H1 (cell line): ENCODE results near the gene TRIB2. TPM values are rescaled to one million over a fixed set of nuclear protein-coding genes. Genes with fewer than 3 reads are reported as not detected.

ENCODE experiments used
- CTCF ChIA-PET: fragments of 300-600 bp; sonication (Branson Sonifier 250); formaldehyde crosslinking; loops from one replicate; lab custom pipeline; 2021; ENCODE audit not compliant: partially characterized antibody; lab: Charles Lee
- POLR2A ChIA-PET: fragments of 300-600 bp; sonication (Branson Sonifier 250); formaldehyde crosslinking; loops from one replicate; lab custom pipeline; 2021; ENCODE audit warnings: inconsistent platforms; ENCODE audit not compliant: partially characterized antibody; lab: Charles Lee
- DNase-seq, 2 experiments: peaks; one replicate each; pipeline versions ENCODE4 v3.0.0 to v3.0.0-alpha.2; 2010 to 2022; ENCODE audit warnings: low spot score in 2 of 2, low read depth in 1 of 2, mixed read lengths in 1 of 2
- FAIRE-seq: peaks from 2 replicates; lab custom pipeline; 2011; peaks lifted over from hg19 to GRCh38; lab: Jason Lieb, UNC
- H2AFZ ChIP-seq: 2 replicates; pipeline ENCODE4 v1.8.1; 2012; ENCODE audit warnings: low read length, inconsistent platforms
- H2AK5ac ChIP-seq: 2 replicates; pipeline ENCODE4 v1.6.1; 2013; ENCODE audit warnings: low read depth, low read length
- H2BK120ac ChIP-seq: replicated peaks from 2 replicates; pipeline ENCODE3; 2013; ENCODE audit warnings: low read depth, low read length, inconsistent platforms
- H2BK12ac ChIP-seq: 2 replicates; pipeline ENCODE4 v1.6.1; 2013; ENCODE audit warnings: low read depth, low read length
- H2BK15ac ChIP-seq: 2 replicates; pipeline ENCODE4 v1.6.1; 2013; ENCODE audit warnings: low read length
- H2BK20ac ChIP-seq: 2 replicates; pipeline ENCODE4 v1.6.1; 2013; ENCODE audit warnings: low read length
- H2BK5ac ChIP-seq: 2 replicates; pipeline ENCODE4 v1.6.1; 2013; ENCODE audit warnings: low read depth, low read length
- H3K14ac ChIP-seq: 2 replicates; pipeline ENCODE4 v1.6.1; 2013; ENCODE audit warnings: inconsistent platforms; ENCODE audit not compliant: insufficient read length
- H3K18ac ChIP-seq: 2 replicates; pipeline ENCODE4 v1.6.1; 2013; ENCODE audit warnings: low read length; ENCODE audit errors: extremely low read depth
- H3K23ac ChIP-seq: 2 replicates; pipeline ENCODE4 v1.6.1; 2013; ENCODE audit warnings: inconsistent platforms; ENCODE audit not compliant: insufficient read length
- H3K23me2 ChIP-seq: 2 replicates; pipeline ENCODE4 v1.6.1; 2013; ENCODE audit warnings: low read depth, low read length
- H3K27ac ChIP-seq: 2 replicates; pipeline ENCODE4 v1.6.1; 2011; ENCODE audit warnings: low read depth, low read length, inconsistent platforms
- H3K27me3 ChIP-seq, 4 experiments: replicated peaks in 1 of 4; 1 replicate in 1 of 4; 2 replicates in 3 of 4; pipeline versions ENCODE4 v1.6.1 to v1.8.1; 2011 to 2013; ENCODE audit warnings: low read length in 3 of 4, mild to moderate bottlenecking in 3 of 4, inconsistent platforms in 2 of 4, mixed read lengths in 2 of 4, moderate library complexity in 1 of 4; ENCODE audit not compliant: control insufficient read depth in 3 of 4, insufficient read depth in 3 of 4; ENCODE audit errors: extremely low read depth in 1 of 4
- H3K36me3 ChIP-seq, 4 experiments: 2 replicates each; pipeline versions ENCODE4 v1.6.1 to v1.8.1; 2011 to 2013; ENCODE audit warnings: mild to moderate bottlenecking in 4 of 4, low read length in 3 of 4, moderate library complexity in 2 of 4, control low read depth in 1 of 4, inconsistent platforms in 1 of 4; ENCODE audit not compliant: insufficient read depth in 4 of 4, control insufficient read depth in 2 of 4
- H3K4ac ChIP-seq: replicated peaks from 2 replicates; pipeline ENCODE3; 2013; ENCODE audit warnings: low read length, low read depth, mixed read lengths, inconsistent platforms; ENCODE audit not compliant: insufficient read length
- H3K4me1 ChIP-seq, 4 experiments: replicated peaks in 1 of 4; 1 replicate in 1 of 4; 2 replicates in 3 of 4; pipeline versions ENCODE4 v1.6.1 to v1.8.1; 2011 to 2013; ENCODE audit warnings: low read length in 3 of 4, inconsistent platforms in 2 of 4, mixed read lengths in 1 of 4; ENCODE audit not compliant: insufficient read depth in 4 of 4, control insufficient read depth in 3 of 4
- H3K4me2 ChIP-seq, 2 experiments: 2 replicates each; pipeline versions ENCODE4 v1.6.1 to v1.8.1; 2011 to 2013; ENCODE audit warnings: low read depth in 2 of 2, low read length in 2 of 2, control low read depth in 1 of 2, inconsistent platforms in 1 of 2, mild to moderate bottlenecking in 1 of 2; ENCODE audit not compliant: insufficient read depth in 1 of 2
- H3K4me3 ChIP-seq, 4 experiments: fragments of 200-600, 300-600 bp in 1 of 4; sonication (generic), shearing (Covaris generic), sonication (Bioruptor Twin) in 1 of 4; 2 replicates each; pipeline versions ENCODE4 v1.5.1 to v1.8.1; 2011 to 2016; ENCODE audit warnings: low read length in 4 of 4, low read depth in 3 of 4, control low read depth in 2 of 4, inconsistent platforms in 2 of 4, mild to moderate bottlenecking in 2 of 4, mixed read lengths in 1 of 4, moderate library complexity in 1 of 4; ENCODE audit not compliant: insufficient read depth in 2 of 4; ENCODE audit errors: extremely low read depth in 1 of 4
- H3K56ac ChIP-seq: replicated peaks from 2 replicates; pipeline ENCODE3; 2013; ENCODE audit warnings: low read depth, mild to moderate bottlenecking, mixed read lengths, low read length, inconsistent platforms; ENCODE audit not compliant: insufficient read length
- H3K79me1 ChIP-seq: 2 replicates; pipeline ENCODE4 v1.6.1; 2013; ENCODE audit warnings: low read depth, low read length, control low read depth
- H3K79me2 ChIP-seq, 2 experiments: 2 replicates each; pipeline versions ENCODE4 v1.6.1 to v1.8.1; 2012 to 2013; ENCODE audit warnings: low read length in 2 of 2, mild to moderate bottlenecking in 2 of 2, inconsistent platforms in 1 of 2; ENCODE audit not compliant: insufficient read depth in 2 of 2, control insufficient read depth in 1 of 2
- H3K9ac ChIP-seq, 4 experiments: replicated peaks in 1 of 4; 1 replicate in 1 of 4; 2 replicates in 3 of 4; pipeline versions ENCODE4 v1.6.1 to v1.8.1; 2011 to 2013; ENCODE audit warnings: low read depth in 3 of 4, low read length in 3 of 4, control low read depth in 2 of 4, mild to moderate bottlenecking in 2 of 4, moderate library complexity in 2 of 4, inconsistent platforms in 1 of 4; ENCODE audit errors: extremely low read depth in 1 of 4
- H3K9me3 ChIP-seq, 2 experiments: 2 replicates each; pipeline versions ENCODE4 v1.6.1 to v1.8.1; 2012 to 2013; ENCODE audit warnings: mild to moderate bottlenecking in 2 of 2, moderate library complexity in 2 of 2, control low read depth in 1 of 2, inconsistent platforms in 1 of 2, low read depth in 1 of 2, low read length in 1 of 2, mixed read lengths in 1 of 2; ENCODE audit not compliant: insufficient read depth in 2 of 2
- H4K20me1 ChIP-seq, 2 experiments: replicated peaks in 1 of 2; 2 replicates each; pipeline versions ENCODE3 to v1.8.1; 2011 to 2013; ENCODE audit warnings: inconsistent platforms in 2 of 2, low read length in 2 of 2, mild to moderate bottlenecking in 1 of 2; ENCODE audit not compliant: insufficient read depth in 2 of 2, control insufficient read depth in 1 of 2
- H4K5ac ChIP-seq: 2 replicates; pipeline ENCODE4 v1.6.1; 2013; ENCODE audit warnings: low read length, low read depth, mixed read lengths, inconsistent platforms; ENCODE audit not compliant: insufficient read length
- H4K8ac ChIP-seq: 2 replicates; pipeline ENCODE4 v1.8.0; 2013; ENCODE audit warnings: mild to moderate bottlenecking, moderate library complexity, low read length, inconsistent platforms; ENCODE audit not compliant: insufficient read depth; ENCODE audit errors: extremely low read depth
- H4K91ac ChIP-seq: replicated peaks from 2 replicates; pipeline ENCODE3; 2013; ENCODE audit warnings: low read length, mixed read lengths, inconsistent platforms; ENCODE audit not compliant: insufficient read length
- JUN ChIP-seq: IDR thresholded peaks from 2 replicates; pipeline ENCODE4 v1.6.1; 2011; ENCODE audit warnings: low read depth, mild to moderate bottlenecking, improper control_type of control experiment, low read length
- WGBS, 2 experiments: shearing (Covaris generic) in 1 of 2; methylation state at CpG; one replicate each; pipeline versions ENCODE4 v1.1.6 to v1.1.7; 2013 to 2015; ENCODE audit warnings: low lambda C conversion rate in 2 of 2, mixed read lengths in 2 of 2, inconsistent platforms in 1 of 2, low coverage in 1 of 2, missing lambda C conversion rate in 1 of 2; ENCODE audit not compliant: insufficient replicate concordance in 2 of 2, insufficient coverage in 1 of 2, insufficient read length in 1 of 2; ENCODE audit errors: extremely low coverage in 1 of 2, missing lambda C conversion rate in 1 of 2; 5-methylcytosine and 5-hydroxymethylcytosine counted together
- polyA plus RNA-seq, 7 experiments: library from polyadenylated mRNA; depleted of rRNA in 3 of 7; stranded (reverse) in 5 of 7; unstranded in 2 of 7; fragments of >200 nt in 5 of 7; fragments of 200-250 nt in 2 of 7; gene quantifications; 1 replicate in 5 of 7; 2 replicates in 1 of 7; 4 replicates in 1 of 7; pipeline versions ENCODE4 v1.2.1 to v1.2.3, GENCODE V29; 2011 to 2013; ENCODE audit warnings: missing spikeins in 2 of 7, mixed read lengths in 2 of 7
- total RNA-seq: library from RNA; stranded (reverse); fragmentation: NEBNext Ultra II Directional; extraction: Animal tissue kit (Norgen Biotek cat#: 25700); gene quantifications from 2 replicates; pipeline ENCODE4 v1.2.1, GENCODE V29; 2021

The TRIB2 gene
- total and polyA plus RNA-seq, 2 of the 8 experiments (the other 6 are each of a cell fraction or from before 2014, with no cell fraction given) = 40.8 to 57.0 TPM

GRCh38 chr2:12750166-12750905, 33.6 kb downstream of the TRIB2 start:
- no peak for DNase-seq
- no peak overlapping the region for H2BK120ac ChIP-seq
- H4K20me1 ChIP-seq = no peaks in the 10 kb centered on the region
- no peak overlapping the region for H2AK5ac ChIP-seq
- no peaks in the 10 kb centered on the region for H3K79me2 ChIP-seq
- no peaks in the 10 kb centered on the region for H3K23me2 ChIP-seq
- H4K8ac ChIP-seq = no peak overlapping the region
- peaks cover 0 to 3% of the 10 kb centered on the region in 2 experiments; a peak in 1 of 4 replicates for H3K9me3 ChIP-seq
- H3K56ac ChIP-seq = no peak overlapping the region
- no peak for FAIRE-seq
- CTCF ChIA-PET = no interaction called here
- H4K91ac ChIP-seq = no peak overlapping the region
- H3K79me1 ChIP-seq = no peaks in the 10 kb centered on the region
- no peak overlapping the region for H3K23ac ChIP-seq
- H2BK15ac ChIP-seq = no peak overlapping the region
- no peak overlapping the region for H3K4me2 ChIP-seq
- TF ChIP-seq JUN = no peak
- TF ChIP-seq, all 59 proteins: peak for 0
- H2BK5ac ChIP-seq = no peak overlapping the region
- H3K9ac ChIP-seq = no peak overlapping the region
- H3K14ac ChIP-seq = no peak overlapping the region
- 90% methylated on average over 7 of the region's 7 CpGs; no CpG with 5 or more reads in 1 of the 2 experiments for WGBS, 2 experiments
- H3K27ac ChIP-seq = no peak overlapping the region
- H2BK20ac ChIP-seq = no peak overlapping the region
- POLR2A ChIA-PET = no interaction called here
- no peak overlapping the region for H2AFZ ChIP-seq
- H3K4ac ChIP-seq = no peak overlapping the region
- no peak overlapping the region for H3K18ac ChIP-seq
- no peaks in the 10 kb centered on the region for H3K27me3 ChIP-seq
- H2BK12ac ChIP-seq = no peak overlapping the region
- H3K36me3 ChIP-seq = no peaks in the 10 kb centered on the region; a peak in 1 of 8 replicates
- H4K5ac ChIP-seq = no peak overlapping the region
- H3K4me3 ChIP-seq = no peak overlapping the region
- peaks cover 0 to 8% (median 3%) of the 10 kb centered on the region in 4 experiments; a peak in 2 of 7 replicates for H3K4me1 ChIP-seq
